ENCODE measurements around the gene CPM. TPM values are rescaled to one million over a fixed set of nuclear protein-coding genes. Genes with fewer than 3 reads are reported as not detected.
A peak's percentile ranks its signal among the peaks of the same experiment; 100 is the strongest.

CPM gene
- total RNA-seq, 1 experiment from 2014 or later, result 0.89 TPM

DNA sequence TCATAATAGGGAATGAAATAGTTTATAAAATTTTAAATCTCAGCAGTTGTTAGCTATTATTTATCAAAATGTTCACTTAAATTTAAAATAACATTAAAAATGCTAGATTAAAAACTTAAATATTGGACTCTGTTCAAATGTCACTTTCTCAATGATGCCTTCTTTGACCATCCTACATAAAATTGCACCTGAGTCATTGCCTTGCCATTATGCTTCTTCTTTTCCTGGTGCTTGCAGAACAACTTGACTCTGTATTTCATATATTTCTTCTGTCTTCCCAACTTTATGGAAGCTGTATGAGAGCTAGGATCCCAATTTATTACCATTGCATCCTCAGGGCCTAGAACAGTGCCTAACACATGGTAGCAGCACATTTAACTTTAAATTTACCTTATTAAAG is 37.3 kb upstream of the CPM start:
- H3K9me3 Mint-ChIP-seq (ENCODE audit: unreplicated experiment), result no peaks in the 10 kb centered on the region
- peaks cover 17% of the 10 kb centered on the region for H3K4me1 Mint-ChIP-seq (ENCODE audit: insufficient read depth, unreplicated experiment)
- ChIA-PET CTCF (interaction anchor here (0.6 to 0.7 kb wide), 2 partner anchors 45 to 188 kb away, joined by 3 read pairs; no protein-coding TSS in a partner anchor), POLR2A (interaction anchor here (1.3 to 1.7 kb wide), 2 partner anchors 11 to 54 kb away, joined by 5 to 6 read pairs; no protein-coding TSS in a partner anchor)
- no peak for DNase-seq (ENCODE audit: unreplicated experiment)
- no peaks in the 10 kb centered on the region for H3K27me3 Mint-ChIP-seq (ENCODE audit: insufficient read depth, unreplicated experiment)
- H3K27ac Mint-ChIP-seq (ENCODE audit: low read depth, unreplicated experiment), result no peak overlapping the region
- intact Hi-C loops (cut with micrococcal nuclease), result loop anchor here (2.0 kb wide), 1 partner anchor 100 kb away; no protein-coding TSS in a partner anchor
- BruUV-seq (replicated peaks), result no TSS peak
- no peak for TF ChIP-seq CTCF (IDR thresholded peaks at IDR 0.05; ENCODE audit: unreplicated experiment)
- no peak overlapping the region for H3K4me3 Mint-ChIP-seq (ENCODE audit: unreplicated experiment)
- H3K36me3 Mint-ChIP-seq (ENCODE audit: insufficient read depth, unreplicated experiment), result no peaks in the 10 kb centered on the region

DNA sequence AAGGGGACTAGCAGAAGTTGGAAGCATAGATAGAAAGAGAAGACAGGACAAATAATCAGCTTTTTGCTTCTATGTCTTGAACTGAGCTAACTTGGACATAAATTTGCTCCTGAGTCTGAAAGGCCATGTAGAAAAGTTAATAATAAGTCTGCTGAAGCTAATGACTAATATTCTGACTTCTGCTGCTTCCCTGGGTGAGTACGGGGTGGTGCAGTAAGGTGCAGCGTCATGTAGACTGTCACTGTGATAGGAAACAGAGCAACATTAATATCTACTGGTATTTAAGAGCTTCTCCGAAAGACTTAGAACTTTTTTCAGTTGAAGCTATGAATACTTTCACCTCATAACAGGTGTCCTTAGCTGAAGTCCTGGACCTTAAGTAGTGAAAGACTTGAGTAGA is 34.1 kb upstream of the CPM start:
- Mint-ChIP-seq H3K27ac (ENCODE audit: low read depth, unreplicated experiment) (no peak overlapping the region), H3K4me1 (ENCODE audit: insufficient read depth, unreplicated experiment) (peaks cover 23% of the 10 kb centered on the region), H3K27me3 (ENCODE audit: insufficient read depth, unreplicated experiment) (no peaks in the 10 kb centered on the region), H3K4me3 (ENCODE audit: unreplicated experiment) (no peak overlapping the region), H3K36me3 (ENCODE audit: insufficient read depth, unreplicated experiment) (no peaks in the 10 kb centered on the region), H3K9me3 (ENCODE audit: unreplicated experiment) (no peaks in the 10 kb centered on the region)
- POLR2A ChIA-PET, result interaction anchor here (1.1 kb wide), 2 partner anchors 21 to 99 kb away, joined by 4 read pairs; no protein-coding TSS in a partner anchor
- TF ChIP-seq CTCF (IDR thresholded peaks at IDR 0.05; ENCODE audit: unreplicated experiment), result no peak
- CTCF ChIA-PET, result interaction anchor here (0.6 to 1.7 kb wide), 4 partner anchors 12 to 60 kb away, joined by 3 to 5 read pairs (median 4); no protein-coding TSS in a partner anchor
- intact Hi-C loops (cut with micrococcal nuclease), result no loop called here
- no TSS peak for BruUV-seq (replicated peaks)
- no peak for DNase-seq (ENCODE audit: unreplicated experiment)

GRCh38 chr12:68963856-68964745 is 31.1 kb upstream of the CPM start:
- Mint-ChIP-seq H3K27ac (ENCODE audit: low read depth, unreplicated experiment) (no peak overlapping the region), H3K27me3 (ENCODE audit: insufficient read depth, unreplicated experiment) (no peaks in the 10 kb centered on the region), H3K4me3 (ENCODE audit: unreplicated experiment) (no peak overlapping the region), H3K36me3 (ENCODE audit: insufficient read depth, unreplicated experiment) (no peaks in the 10 kb centered on the region), H3K9me3 (ENCODE audit: unreplicated experiment) (no peaks in the 10 kb centered on the region), H3K4me1 (ENCODE audit: insufficient read depth, unreplicated experiment) (peaks cover 18% of the 10 kb centered on the region)
- BruUV-seq (replicated peaks), result no TSS peak
- TF ChIP-seq CTCF (IDR thresholded peaks at IDR 0.05; ENCODE audit: unreplicated experiment), result no peak
- POLR2A ChIA-PET, result no interaction called here
- DNase-seq (ENCODE audit: unreplicated experiment), result no peak
- CTCF ChIA-PET, result no interaction called here
- intact Hi-C loops (cut with micrococcal nuclease), result no loop called here

GRCh38 chr12:68962877-68963855 is 30.2 kb upstream of the CPM start:
- CTCF ChIA-PET, result no interaction called here
- intact Hi-C loops (cut with micrococcal nuclease), result no loop called here
- Mint-ChIP-seq H3K27ac (ENCODE audit: low read depth, unreplicated experiment) (peak overlapping the region; percentile 68), H3K9me3 (ENCODE audit: unreplicated experiment) (no peaks in the 10 kb centered on the region), H3K4me1 (ENCODE audit: insufficient read depth, unreplicated experiment) (peaks cover 18% of the 10 kb centered on the region), H3K4me3 (ENCODE audit: unreplicated experiment) (no peak overlapping the region), H3K27me3 (ENCODE audit: insufficient read depth, unreplicated experiment) (no peaks in the 10 kb centered on the region), H3K36me3 (ENCODE audit: insufficient read depth, unreplicated experiment) (no peaks in the 10 kb centered on the region)
- TF ChIP-seq CTCF (IDR thresholded peaks at IDR 0.05; ENCODE audit: unreplicated experiment), result no peak
- POLR2A ChIA-PET, result no interaction called here
- DNase-seq (ENCODE audit: unreplicated experiment), result peak; percentile 21
- no TSS peak for BruUV-seq (replicated peaks)
